HG03520 (cell line): ENCODE data around the gene ITPRIPL2.

ENCODE experiments used
- ATAC-seq: cut with Tn5 transposase; IDR thresholded peaks from one replicate; pipeline ENCODE4 v1.9.1; 2021; ENCODE audit warnings: mild to moderate bottlenecking, moderate library complexity; ENCODE audit not compliant: unreplicated experiment

The ITPRIPL2 gene

DNA sequence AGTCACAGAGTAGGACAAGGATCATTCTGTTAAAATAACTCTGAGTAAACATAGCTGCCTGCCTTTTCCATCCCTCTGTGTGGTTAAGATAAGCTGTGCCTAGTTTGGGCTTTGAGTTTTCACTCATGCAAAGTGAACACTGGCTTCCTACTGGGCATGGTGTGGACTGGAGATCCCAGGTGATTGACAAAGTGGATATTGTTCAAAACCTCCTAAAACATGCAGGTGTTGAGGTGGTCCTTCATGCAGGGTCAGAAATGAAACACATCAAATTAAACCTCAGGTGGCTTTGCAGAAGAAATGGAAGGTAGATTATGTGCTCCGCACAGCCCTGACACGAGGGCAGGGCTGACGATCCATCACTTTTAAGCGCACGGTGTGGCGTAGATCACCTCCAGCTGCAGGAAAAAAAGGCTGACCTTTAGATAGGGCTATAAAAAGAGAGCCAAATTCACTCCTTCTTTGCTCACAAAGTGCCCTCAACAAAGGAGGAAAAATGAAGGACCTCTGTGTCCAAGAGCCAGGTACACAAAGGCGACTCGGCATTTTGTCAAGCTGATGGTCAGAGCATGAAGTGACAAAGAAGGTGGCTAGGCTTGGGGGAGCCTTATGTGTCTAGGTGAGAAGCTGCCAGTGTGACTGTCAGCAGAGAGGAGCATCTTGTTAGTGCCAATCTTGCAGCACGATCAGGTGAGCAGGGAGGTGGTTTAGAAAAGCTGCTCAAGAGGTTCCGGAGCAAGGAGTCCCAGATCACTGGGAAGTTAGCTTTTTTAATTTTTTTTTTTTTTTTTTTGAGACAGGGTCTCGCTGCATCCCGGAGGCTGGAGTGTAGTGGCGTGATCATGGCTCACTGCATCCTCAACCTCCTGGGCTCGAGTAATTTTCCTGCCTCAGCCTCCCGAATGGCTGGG is 19.9 kb upstream of the ITPRIPL2 start:
- no peak for ATAC-seq

DNA sequence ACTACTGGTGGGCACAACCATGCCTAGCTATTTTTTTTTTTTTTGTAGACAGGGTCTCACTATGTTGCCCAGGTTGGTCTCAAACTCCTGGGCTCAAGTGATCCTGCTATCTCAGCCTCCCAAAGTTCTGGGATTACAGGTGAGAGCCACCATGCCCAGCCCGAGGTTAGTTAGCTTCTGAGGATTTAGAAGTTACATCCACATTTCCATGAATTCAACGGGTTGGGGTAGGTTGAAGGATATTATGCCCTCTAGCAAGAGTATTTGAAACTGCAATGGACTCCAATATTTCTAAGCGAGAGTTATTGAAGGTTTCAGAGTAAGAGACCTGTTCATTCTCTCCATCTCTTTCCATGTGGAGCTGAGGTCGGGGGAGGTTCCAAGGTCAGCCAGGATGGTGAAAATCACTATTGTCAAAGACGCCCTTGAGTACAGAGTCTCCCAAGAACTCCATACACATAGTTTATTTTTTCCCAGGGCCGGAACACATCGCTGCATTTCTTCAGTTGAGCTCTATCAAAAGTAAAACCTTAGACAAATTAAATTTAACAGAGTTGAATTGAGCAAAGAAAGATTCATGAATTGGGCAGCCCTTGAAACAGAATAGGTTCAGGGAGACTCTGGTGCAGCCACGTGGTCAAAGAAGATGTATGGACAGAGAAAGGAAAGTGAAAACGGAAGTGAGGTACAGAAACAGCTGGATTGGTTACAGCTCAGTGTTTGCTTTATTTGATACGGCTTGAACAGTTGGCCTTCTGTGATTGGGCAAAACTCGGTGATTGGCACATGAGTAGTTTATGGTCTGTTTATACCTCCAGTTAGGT is 19.0 kb upstream of the ITPRIPL2 start:
- peak; percentile 53 for ATAC-seq

DNA sequence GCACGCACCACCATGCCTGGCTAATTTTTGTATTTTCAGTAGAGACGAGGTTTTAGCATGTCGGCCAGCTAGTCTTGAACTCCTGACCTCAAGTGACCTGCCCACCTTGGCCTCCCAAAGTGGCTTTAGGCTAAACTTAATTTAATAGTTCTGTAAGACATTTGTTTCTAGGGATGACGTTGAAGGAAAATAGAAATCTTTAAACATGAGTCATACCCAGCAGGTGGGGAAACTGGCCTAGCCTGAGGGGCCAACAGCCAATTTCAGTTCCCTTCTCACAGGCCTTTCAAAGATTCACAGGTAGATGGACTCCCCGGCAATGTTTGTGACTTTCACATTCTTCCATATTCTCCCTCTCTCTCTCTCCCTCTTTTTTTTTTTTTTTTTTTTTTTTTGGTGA is 18.1 kb upstream of the ITPRIPL2 start:
- ATAC-seq: no peak

DNA sequence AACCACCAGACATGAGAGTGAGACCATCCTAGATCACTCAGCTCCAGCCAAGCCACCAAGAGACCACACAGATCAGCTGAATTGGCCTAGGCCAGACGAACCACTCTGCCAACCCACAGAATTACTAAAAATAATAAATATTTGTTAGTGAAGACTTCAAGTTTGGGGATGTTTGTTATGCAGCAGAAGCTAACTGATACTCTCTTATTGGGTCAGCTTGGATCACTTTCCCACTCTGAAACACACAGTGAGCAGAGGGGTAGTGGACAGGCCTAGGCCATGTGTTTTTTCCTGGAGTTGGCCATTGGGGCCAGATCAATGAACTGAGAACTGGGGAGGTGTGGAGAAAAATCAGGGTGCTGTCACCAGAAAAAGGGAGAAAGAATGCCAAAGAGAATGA is 15.6 kb upstream of the ITPRIPL2 start:
- no peak for ATAC-seq

DNA sequence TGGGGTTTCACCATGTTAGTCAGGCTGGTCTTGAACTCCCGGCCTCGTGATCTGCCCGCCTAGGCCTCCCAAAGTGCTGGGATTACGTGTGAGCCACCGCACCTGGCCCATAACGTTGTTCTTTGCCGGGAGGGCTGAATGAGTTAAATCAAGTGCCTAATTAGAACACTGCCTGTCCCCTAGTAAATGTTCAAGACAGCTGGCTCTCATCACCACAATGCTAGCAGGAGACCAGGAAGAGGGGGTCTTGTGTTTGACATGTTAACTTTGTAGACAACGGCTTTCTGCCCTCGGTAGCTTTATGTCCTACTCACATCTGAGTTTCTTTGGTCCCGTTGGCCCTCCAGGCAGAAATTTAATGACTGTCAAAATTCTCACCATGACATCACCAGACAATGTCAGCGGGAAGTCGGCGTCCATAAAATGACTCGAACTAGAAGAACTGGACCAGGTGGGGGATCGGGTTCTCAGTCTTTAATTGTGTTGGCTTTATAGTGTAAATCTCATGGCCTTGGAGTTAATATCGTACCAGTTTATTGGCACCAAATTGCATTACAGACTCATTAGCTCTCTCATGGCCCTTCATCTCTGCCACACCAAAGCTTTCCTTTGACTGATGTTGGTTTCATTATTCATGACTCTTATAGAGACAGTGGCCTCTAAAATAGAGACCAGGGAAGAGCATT is 11.4 kb upstream of the ITPRIPL2 start:
- ATAC-seq: no peak

DNA sequence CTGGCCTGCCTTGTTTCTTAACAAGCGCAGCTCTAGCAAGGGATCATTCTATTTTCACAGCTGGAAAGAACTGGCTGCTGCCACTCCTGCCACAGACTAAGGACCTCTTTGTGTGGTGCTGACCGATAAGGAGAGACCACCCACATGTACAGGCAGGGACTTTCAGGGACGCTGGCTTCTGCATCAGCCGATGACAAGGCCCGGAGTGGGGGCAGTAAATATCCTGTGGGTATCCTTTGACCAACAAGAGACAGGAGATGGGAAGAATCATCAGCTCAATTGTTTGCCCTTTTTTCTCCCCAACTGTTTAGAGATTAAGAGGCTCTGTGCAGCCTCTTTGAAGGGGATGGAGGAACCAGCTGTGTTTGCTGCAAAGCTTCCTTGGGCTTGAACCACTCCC is 9.2 kb upstream of the ITPRIPL2 start:
- no peak for ATAC-seq

DNA sequence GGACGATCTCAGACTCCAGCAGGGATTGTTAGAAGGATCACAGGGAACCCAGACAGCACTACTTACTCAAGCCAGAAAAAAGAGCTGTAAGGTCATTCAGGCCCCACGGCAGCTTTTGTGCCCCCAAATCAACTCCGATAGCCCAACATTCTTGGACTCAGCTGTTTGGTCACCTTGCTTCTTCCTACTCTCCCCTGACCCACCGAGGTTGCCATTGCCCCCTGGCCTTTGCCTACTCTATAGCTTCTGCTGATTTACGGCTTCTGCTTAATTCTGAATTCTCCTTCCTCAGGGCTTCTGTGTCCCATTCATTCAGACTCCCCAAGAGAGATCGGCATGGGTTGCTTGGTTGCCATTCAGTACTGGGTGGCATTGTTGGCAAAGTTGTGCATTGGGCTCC is 8.6 kb upstream of the ITPRIPL2 start:
- ATAC-seq: no peak

DNA sequence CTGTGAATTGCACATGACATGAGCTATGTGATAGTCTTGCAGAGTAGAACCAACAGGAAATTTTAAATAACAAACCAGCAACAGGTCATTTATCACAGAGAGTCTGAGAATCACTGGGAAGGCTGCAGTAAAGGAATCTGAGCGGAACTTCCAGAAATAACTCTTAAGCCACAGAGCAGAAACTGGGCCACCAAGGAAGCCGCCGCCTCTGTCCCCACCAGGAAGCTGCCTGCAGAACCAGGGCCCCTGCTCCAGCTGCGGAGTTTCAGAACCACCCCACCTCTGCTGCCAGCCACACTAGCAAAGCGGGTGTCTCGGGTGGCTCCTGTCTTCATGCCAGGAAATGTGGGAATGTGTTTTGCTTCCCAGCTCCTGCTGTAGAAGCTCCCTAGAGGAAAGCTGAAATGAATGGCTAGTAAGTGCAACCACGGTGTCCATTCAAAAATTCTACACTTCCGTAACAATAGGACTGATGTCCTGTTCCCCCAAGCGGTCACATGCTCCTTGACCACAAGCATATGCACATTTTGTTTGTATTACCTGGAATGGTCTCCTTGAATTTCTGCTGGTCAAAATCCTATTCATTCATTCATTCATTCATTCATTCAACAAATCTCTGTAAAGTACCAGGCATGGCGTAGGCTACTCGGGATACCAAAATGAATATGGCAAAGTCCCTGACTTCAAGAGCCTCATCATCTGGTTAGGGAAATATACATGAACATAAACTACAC is 7.7 kb upstream of the ITPRIPL2 start:
- ATAC-seq: no peak

DNA sequence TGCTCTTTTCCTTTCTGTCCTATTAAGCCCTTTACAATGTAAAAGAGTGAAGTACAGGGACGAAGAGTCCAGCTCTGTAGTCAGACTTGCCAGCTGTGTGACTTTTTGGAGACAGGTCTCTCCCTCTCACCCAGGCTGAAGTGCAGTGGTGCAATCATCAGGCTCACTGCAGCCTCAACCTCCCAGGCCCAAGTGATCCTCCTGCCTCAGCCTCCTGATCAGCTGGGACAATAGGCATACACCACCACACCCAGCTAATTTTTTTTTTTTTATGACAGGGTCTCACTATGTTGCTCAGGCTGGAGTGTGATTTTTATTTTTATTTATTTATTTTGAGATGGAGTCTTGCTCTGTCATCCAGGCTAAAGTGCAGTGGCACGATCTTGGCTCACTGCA is 7.1 kb upstream of the ITPRIPL2 start:
- ATAC-seq: no peak

DNA sequence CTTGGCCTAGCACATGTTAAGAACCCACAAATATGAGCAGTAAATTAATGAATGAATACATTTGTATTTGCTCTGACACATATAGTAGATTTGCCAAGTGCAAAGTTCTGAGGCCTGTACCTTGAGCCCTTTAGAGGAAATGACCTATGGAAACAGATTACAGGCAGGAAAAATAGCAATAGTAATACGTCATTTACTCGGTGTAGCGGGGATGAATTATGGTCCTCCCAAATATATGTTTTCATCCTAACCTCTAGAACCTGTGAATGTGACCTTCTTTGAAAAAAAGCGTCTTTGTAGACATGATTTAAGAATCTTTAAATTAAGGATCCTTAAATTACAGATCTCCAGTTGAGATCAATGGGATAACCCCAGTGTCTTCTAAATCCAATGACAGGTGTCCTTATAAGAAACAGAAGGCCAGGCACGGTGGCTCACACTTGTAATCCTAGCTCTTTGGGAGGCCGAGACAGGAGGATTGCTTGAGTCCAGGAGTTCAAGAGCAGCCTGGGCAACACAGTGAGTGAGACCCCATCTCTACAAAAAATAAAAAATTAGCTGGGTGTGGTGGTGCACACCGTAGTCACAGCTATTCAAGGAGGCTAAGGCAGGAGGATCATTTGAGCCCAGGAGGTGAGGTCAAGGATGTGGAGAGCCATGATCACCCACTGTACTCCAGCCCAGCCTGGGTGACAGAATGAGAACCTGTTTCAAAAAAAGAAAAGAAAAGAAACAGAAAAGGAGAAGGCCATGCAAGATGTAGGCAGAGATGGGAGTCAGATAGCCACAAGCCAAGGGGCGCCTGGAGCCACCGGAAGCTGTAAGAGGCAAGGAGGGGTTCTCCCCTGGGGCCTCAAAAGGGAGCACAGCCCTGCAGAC is 5.1 kb upstream of the ITPRIPL2 start:
- ATAC-seq: no peak

DNA sequence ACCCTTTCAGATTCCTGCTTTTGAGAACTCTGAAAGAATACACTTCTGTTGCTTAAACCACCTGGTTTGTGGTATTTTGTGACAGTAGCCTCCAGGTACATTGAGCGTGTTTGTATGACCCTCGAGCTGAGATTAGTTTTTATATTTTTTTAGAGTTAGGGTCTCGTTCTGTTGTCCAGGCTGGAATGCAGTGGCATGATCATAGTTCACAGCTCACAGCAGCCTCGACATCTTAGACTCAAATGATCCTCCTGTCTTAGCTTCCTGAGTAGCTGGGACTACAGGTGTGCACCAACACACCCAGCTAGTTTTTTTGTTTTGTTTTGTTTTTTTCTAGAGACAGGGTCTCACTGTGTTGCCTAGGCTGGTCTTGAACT is 4.5 kb upstream of the ITPRIPL2 start:
- no peak for ATAC-seq

DNA sequence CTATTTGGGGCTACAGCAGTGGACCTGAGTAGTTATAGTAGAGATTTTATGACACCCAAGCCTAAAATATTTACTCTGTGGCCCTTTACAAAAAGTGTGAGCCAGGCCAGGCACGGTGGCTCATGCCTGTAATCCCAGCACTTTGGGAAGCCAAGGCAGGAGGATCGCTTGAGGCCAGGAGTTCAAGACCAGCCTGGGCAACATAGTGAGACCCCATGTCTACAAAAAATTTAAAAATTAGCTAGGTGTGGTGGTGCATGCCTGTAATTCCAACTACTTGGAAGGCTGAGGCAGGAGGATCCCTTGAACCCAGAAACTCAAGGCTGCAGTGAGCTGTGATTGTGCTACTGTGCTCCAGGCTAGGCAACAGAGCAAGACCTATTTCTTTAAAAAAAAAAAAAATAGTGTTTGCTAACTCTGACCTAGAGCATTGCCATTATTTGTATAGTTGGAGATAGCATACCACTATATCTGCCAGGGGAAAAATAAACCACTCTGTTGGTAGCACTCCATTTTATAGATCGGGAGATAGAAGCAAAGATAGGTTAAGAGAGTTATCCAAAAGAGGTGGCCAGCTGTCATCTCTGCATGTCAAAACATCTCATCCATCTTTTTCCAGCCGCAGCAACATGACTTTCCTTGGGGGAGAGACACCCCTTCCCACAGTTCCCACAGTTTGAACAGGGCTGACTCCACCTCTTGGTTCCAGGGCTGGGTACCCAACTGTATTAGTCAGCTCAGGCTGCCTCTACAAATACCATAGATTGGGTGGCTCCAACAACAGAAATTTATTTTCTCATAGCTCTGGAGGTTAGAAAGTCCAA is 3.0 kb upstream of the ITPRIPL2 start:
- ATAC-seq: no peak

DNA sequence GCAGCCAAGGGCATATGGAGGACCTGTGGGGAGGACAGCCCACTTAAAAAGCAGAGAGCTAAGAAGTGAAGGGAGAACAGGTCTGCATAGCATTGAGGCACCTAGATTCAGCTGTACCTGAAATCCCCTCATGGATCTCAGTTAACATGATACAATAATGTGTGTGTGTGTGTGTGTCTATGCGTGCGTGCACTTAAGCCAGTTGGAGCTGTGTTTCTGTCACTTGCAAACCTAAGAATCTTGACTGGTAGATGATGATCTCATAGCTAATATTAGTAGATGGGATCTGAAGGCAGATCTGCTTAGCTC is 1.7 kb upstream of the ITPRIPL2 start:
- no peak for ATAC-seq

DNA sequence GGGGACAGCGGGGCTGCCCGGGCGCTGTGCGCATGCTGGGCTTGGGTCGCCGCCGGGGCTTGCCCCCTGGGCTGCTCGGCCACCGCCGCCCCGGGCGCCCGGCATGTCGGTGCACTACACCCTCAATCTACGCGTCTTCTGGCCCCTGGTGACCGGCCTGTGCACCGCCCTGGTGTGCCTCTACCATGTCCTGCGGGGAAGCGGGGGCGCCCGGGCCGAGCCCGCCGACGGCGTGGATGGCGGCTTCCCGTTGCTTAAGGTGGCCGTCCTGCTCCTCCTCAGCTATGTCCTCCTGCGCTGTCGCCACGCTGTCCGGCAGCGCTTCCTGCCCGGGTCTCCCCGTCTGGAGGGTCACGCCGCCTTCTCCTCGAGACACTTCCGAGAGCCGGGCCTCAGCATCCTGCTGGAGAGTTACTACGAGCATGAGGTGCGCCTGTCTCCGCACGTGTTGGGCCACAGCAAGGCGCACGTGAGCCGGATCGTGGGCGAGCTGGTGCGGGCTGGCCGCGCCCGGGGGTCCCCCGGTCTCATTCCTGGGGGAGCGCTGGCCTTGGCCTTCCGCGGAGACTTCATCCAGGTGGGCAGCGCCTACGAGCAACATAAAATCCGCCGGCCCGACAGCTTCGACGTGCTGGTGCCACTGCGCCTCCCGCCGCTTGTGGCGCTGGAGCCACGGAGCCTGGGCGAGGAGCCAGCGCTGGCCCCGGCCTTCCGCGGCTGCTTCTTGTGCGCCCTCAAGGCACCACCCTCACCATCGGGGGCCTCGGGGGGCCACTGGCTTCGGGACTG is 789 bp downstream of the ITPRIPL2 start:
- ATAC-seq: no peak

DNA sequence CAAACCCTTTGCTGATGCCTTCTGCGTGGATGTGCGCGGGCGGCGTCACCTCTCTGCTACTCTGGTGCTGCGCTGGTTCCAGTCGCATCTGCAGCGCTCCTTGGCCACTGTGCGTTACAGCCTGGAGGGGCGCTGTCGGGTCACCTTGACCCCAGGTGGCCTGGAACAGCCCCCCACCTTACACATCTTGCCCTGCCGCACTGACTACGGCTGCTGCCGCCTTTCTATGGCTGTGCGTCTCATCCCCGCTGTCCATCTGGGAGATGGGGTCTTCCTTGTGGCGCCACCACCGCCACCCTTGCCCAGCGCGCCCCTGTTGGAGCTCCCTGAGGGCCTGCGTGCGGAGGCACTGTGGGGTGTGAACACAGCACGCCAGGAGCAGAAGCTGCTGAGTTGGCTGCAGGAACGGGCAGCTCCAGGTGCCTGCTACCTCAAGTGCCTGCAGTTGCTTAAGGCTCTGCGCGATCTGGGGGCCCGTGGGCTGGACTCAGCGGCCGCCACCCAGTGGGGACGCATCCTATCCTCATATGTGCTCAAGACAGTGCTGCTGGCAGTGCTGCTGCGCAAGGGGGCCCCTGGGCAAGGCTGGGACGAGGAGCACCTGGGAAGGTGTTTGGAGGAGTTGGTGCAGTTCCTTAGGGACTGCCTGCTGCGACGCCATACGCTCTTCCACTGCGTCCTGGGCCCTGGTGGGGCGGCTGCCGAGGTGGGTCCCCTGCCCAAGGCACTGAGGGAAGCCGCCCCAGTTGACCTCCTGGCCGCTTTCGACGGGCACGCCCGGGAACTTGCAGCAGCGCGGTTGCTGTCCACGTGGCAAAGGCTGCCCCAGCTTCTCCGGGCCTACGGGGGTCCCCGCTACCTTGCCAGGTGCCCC is 1.6 kb downstream of the ITPRIPL2 start:
- ATAC-seq: no peak

DNA sequence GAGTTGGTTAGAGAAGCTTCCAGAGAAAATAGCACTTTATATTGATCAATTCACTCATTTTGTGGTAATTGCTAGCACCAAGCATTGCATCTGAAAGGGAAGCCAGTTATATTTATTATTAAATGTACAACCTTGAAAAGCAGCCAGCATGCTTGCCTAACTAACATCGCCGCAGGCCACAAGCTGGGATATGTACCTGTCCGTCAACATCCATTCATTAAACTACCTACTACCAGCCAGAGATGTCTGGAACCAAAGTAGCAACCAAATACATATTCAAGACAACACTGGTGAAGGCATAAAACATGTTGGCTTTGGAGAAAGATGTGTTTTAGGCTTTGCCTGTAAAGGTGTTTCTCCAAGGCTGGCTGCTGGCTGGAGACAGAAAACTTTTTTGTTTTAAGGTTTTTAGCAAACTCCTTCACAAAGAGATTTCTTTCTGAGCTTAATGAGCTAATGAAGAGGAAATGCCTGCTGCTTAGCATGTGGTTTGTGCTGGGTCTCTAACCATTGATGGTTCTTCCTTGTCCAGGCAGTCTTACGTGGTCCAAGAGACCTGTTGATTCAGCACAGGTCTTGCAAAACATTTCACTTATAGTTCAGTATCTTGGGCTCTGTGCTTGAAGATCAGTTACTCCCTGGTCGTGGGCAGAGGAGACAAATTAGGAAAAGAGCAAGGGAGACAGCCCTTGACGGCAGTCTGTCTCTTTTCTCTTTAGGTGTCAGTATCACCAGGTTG is 3.1 kb downstream of the ITPRIPL2 start:
- ATAC-seq: no peak

DNA sequence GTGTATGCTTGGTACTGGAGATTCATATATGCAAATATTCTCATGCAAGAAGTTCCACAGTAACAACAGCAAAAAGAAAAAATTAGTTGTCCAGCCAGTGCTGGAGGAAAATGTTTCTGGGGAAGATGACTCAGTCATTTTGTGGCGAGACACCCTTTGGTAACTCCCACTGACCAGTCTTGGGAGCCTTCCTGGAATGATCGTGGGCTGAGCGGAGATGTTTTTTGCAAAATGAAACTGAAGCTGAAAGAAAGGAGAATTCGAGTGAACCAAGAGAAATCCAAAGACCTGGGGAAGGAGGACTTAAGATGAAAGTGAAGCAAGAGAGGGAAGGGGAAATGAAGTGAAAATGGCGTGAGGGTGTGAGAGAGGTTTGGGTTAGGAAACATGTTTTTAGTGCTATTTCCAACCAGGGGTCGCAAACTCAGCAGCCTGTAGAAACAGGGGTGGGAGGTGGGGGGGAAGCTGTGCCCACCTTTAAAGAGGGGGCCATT is 5.2 kb downstream of the ITPRIPL2 start:
- ATAC-seq: no peak
